GM21737 (cell line): ENCODE data around the gene ULK3.

Source experiments
- ATAC-seq: cut with Tn5 transposase; IDR thresholded peaks from one replicate; pipeline ENCODE4 v1.9.1; 2021; ENCODE audit warnings: mild to moderate bottlenecking, moderate library complexity; ENCODE audit not compliant: unreplicated experiment

Gene ULK3

DNA sequence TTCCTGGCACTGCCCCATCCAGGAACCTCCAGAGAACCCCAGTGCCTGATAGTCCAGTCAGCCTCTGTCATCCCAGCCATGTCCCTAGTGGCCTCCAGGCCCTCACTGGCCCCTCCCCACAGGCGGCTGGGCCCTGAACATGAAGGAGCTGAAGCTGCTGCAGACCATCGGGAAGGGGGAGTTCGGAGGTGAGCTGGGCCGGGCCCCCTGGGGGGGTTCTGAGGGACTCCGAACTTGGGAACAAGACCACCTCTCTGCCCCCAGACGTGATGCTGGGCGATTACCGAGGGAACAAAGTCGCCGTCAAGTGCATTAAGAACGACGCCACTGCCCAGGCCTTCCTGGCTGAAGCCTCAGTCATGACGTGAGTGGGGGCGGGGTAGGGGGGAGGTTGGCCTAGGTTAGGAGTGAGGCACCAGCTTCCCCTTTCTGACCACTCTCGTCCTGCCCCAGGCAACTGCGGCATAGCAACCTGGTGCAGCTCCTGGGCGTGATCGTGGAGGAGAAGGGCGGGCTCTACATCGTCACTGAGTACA, 42.3 kb downstream of the ULK3 start:
- ATAC-seq = no peak

DNA sequence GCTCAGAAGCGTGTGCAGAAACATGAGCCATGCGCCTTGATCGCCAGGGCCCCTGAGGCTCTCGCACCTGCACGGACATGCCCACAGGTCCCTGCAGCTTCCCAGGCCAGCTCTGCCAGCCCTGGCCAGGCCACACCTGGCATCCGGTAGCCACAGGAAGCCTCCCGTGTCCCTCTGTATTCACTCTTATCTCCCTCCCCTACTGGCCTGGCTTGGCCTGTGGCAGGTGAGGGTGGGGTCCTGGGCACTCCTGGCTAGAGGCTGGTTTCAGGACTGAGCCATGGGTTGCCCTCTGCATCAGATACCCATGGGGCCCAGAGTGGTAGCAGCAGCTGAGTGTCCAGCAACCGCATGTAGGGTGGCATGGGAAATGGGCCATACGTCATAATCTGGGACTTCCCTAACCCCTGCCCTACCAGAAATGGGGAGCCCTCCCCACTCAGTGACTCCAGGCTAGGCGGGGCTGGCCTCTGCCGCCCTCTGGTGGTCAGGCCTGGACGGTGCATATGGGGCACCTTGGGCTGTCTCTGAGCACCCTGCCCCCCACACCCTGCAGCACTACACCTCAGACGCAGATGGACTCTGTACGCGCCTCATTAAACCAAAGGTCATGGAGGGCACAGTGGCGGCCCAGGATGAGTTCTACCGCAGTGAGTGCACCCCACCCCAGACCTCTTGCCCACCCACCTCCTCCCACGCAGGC, 42.9 kb downstream of the ULK3 start:
- peak; percentile 57 for ATAC-seq

DNA sequence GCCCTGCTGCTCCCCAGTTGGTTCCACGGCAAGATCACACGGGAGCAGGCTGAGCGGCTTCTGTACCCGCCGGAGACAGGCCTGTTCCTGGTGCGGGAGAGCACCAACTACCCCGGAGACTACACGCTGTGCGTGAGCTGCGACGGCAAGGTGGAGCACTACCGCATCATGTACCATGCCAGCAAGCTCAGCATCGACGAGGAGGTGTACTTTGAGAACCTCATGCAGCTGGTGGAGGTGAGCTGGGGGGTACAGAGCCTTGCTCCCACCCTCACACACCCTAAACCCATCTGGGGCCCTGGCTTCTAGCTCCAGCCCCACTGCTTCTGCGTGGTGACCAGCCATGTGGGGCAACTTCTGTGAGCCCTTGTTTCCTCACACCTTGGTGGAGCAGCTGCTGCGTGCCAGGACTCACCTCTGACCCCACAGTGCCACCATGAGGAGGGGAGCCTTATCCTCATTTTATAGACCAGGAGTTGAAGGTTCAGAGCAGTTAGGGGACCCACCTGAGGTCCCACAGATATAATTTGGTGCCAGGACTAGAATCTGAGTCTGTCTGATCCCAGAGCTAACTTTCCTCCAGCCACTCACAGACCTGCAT, 43.6 kb downstream of the ULK3 start:
- ATAC-seq = peak; percentile 5

DNA sequence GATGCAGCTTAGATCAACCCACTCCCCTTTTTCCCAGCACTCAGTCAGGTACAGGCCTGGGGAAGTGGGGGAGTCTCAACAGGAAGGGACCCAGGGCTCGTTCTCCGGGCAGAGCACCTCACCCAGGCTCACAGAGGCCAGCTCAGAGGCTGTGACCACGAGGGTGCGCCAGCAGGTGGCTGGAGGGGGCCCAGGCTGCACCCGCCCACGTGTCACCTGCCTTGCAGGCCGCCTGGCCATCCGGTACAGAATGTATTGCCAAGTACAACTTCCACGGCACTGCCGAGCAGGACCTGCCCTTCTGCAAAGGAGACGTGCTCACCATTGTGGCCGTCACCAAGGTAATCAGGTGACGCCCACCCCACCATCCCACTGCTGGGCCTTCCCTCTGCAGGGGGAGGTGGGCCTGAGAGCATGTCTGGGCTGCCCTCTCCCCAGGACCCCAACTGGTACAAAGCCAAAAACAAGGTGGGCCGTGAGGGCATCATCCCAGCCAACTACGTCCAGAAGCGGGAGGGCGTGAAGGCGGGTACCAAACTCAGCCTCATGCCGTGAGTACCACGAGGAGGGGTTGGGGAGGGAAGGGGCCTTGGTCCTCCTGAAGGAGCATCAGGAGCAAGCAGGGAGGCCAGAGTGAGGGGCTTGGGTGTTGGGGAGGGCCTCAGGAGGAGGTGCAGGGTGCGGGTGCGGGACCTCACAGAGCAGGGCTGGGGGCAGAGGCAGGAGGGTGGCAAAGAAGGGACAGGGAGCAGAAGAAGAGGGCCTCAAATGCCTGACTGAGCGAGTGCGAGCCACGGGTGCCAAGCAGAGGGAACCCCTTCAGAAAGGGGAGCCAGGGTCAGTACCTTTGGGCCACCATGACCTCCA, 44.3 kb downstream of the ULK3 start:
- no peak for ATAC-seq

DNA sequence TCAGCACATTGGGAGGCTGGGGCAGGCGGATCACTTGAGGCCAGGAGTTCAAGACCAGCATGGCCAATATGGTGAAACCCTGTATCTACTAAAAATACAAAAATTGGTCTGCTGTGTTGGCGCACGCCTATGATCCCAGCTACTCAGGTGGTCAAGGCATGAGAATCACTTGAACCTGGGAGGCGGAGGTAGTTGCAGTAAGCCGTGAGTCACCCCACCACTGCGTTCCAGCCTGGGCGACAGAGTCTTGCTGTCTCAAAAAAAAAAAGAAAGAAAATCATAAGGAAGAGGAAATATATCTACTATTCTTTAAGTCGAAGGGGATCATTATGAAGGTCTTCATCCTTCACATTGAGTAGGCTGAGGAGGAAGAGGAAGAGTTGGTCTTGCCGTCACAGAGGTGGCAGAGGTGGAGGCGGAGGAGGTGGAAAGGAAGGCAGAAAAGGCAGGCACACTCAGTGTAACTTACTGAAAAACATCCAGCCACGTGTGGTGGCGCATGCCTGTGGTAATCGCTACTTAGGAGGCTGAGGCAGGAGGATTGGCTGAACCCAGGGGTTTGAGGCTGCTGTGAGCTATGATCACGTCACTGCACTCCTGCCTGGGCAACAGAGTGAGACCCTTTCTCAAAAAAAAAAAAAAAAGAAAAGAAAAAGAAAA, 46.9 kb downstream of the ULK3 start:
- ATAC-seq = no peak

DNA sequence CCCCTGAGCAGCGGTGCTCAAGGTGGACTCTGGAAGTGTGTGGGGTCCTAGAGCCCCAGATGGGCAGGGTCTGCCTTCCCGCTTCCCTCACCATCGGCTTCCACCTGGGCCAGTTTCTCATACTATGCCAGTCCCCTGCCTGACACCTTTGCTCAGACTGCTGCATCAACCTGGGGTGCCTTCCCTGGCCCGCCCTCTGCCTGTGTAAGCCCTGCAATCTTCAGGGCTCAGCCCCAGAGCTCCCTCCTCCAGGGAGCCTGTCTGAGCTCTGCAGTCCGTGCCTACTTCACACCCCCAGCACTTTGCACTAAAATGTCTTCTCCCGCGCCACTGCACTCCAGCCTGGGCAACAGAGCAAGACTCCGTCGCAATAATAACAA, 48.0 kb downstream of the ULK3 start:
- no peak for ATAC-seq

DNA sequence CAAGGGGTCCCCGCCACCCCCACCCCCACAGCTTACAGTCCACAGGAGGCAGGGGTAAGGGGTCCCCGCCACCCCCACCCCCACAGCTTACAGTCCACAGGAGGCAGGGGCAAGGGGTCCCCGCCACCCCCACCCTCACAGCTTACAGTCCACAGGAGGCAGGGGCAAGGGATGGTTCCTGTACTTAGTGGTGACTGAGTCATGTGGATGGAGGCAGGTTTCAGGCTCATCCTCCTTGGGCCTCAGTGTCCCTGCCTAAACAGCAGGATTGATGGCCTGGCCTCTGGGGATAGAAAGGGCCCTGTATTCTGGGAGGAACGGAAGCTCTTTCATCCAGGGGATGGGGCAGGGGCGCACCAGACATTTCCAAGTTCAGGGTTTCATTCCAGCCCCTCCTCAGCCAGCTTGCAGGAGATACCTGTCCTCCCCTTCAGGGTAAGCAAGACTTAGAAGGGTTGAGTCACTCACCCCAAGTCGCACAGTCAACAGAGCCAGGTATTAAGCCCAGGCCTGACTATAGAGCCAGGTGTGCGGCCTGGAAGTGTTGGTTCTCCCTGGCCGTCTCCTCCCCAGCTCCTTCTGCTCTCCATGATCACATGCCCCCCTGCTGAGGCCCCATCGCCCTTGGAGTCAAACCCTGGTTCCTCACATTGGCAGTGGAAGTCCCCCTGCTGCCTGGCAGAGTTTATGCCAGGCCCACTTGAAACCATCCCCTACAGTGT, 48.5 kb downstream of the ULK3 start:
- ATAC-seq = no peak

DNA sequence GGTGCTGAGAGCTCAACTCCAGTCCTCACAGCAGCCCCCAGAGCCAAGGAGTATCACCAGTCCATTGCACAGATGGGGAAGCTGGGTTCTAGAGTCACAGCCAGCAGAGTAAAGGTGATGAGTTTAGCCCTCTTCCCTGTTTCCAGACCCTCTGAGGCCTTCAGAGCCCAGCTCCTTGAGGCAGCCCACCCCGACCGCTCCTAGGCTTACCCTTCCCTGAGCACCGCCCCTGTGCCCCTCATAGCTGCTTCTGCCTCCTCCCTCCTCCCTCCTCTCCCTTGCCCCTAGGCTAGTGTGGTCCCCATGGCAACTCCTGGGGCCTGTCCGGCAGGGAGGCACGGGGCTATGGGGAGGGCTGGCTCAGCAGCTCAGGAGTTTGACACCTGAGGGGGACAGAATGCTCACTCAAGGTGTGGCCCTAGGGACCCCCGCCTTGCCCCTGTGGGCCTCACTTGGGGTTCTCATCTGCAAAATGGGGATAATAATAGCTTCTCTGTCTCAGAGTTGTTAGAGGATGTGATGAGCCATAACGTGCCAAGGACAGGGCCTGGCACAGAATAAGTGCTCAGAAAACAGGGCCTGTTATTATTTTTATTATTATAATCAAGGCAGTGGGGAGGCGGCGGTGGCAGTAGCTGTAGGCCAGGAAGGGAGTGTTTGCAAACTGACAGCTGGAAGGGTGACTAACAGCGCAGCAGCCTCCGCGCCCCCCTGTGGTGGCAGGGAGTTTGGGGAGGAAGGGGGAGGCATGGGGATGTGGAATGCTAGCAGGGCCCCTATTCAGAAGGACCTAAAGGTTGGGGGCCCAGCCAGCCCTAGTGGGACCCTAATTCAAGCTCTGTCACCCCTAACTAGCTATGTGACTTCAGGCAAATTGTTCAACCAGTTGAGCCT, 49.6 kb downstream of the ULK3 start:
- ATAC-seq = no peak

DNA sequence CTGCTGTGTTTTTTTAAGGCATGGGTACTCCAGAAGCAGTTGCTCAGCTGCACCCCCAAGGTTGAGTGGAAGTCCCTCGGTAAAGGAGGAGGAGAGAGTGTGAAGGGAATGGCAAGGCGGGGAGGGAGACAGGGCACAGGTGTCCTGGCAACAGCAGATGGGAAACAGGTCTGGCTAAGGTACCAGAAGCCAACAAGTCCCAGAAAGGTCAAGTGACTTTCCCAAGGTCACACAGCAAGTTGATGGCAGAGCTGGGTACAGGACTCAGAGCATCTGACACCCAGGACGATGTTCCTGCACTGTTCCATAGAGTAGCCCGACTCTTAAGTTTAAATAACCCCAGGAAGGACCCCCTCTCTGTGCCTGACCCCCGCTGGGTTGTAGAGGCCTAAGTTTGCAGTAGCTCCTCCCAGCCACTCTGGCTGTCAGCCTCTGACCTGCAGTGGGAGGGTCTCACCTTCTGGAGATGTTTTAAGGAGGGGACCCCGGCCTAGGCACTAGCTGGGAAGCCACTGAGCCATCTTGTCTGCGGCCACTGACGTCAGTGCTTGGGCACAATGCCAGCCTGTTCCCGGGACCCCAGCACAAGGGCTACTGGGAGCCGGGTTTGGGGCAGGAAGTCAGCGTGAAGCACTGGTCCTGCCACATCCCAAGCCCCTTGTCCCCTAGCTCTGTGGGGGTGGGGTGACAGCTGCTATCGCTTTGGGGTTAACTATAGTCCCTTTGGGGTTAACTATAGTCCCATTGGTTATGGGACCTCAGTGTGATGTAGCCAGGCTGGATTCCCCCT, 50.5 kb downstream of the ULK3 start:
- no peak for ATAC-seq

DNA sequence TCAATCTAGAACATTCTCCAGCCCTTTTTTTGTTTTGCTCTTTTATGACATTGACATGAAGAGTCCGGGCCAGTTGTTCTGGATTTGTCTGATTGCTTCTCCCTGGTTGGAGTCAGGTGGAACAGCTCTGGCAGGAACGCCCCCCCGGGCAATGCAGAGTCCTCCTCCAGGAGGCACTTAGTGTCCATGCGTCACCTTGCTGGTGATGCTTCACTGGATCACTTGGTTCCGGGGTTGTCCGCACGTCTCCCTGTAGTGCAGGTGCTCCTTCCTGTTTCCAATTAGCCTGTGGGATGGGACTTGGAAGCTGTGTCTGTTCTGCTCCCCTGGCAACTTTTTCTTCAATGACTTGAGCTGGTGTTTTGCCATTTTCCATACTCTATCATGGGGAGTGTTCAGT, 51.3 kb downstream of the ULK3 start:
- no peak for ATAC-seq

DNA sequence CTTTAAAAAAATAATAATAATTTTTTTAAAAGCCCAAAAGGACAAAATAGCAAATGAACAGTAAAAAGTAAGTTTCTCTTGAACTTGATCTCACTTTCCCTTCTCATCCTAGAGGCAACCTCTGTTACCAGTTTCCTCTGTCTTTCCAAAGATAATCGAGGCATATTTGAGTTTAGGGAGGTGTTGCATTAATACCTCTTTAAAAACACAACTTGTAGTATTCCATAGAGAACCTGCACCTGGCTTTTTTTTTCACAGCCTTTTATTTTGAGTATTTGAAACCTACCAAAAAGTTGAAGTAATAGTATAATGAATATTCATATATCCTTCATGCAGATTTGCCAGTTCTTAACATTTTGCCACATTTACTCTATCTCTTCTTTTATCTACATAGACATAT, 51.9 kb downstream of the ULK3 start:
- ATAC-seq = no peak

DNA sequence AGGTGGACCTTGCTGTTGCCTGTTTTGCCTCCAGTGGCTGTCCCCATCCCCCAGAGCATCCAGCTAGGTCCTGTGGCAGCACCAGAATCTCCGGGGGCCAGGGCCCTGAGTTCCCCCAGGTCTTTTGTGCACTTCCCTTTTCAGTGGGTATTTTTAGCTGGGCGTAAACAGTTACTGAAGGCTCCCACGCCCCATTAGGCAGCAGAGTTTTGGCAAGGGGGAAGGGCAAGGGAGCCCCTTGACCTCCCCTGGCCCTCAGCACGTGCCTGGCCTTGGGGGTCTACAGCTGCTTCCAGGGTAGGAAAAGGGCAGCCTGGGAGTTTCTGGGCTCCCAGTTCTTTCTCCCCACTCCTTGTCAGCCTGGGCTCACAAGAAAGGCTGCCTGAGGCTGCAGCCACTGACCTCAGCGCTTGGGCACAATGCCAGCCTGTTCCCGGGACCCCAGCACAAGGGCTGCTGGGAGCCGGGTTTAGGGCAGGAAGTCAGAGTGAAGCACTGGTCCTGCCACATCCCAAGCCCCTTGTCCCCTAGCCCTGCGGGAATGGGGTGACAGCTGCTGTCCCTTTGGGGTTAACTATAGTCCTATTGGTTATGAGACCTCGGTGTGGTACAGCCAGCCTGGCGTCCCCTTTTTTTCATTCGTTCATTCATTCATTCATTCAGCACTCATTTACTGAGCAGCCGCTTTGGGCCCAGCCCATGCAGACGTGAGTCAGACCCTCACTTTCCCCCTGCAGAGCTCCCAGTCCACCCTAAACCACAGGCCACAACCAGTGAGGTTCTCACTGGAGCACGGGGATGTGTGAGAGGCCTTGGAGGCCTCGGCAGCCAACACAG, 52.7 kb downstream of the ULK3 start:
- ATAC-seq = no peak

DNA sequence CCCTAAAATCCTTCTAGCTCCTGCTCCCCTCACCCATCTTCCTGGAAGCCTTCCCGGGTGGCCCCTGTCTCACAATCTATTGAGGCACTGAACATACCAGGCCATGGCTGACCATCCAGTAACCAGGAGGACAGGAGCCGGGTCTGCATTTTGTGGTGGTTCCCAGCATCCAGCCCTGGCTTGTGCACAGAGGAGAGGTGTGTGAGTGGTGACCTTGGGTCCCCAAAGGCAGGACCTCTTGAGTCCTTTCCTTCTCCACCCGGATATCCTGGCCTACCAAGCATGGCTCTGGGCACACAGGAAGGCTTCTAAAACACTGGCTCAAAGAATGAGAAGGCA, 53.2 kb downstream of the ULK3 start:
- ATAC-seq = no peak

DNA sequence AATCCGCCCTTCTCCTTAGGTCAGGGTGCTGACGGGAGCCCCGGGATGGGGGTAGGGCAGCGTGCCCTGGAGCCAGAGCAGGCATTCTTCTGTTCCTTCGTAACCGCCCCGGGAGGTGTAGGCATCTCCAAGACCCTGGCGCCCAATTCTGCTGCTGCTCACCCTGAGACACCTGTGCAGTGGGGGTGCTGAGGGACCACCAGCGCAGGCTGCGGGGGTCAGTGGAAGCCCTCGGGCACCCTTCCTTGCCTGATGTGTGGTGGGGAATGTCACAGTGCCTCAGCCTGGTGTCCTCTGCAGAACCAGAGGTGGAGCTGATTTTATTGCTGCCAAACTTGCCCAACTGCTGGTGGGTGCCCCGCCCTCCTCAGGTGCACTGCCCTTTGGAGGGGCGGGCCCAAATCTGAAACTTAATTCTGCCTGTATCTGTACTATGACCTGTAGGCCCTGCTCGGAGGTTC, 53.8 kb downstream of the ULK3 start:
- ATAC-seq = no peak

DNA sequence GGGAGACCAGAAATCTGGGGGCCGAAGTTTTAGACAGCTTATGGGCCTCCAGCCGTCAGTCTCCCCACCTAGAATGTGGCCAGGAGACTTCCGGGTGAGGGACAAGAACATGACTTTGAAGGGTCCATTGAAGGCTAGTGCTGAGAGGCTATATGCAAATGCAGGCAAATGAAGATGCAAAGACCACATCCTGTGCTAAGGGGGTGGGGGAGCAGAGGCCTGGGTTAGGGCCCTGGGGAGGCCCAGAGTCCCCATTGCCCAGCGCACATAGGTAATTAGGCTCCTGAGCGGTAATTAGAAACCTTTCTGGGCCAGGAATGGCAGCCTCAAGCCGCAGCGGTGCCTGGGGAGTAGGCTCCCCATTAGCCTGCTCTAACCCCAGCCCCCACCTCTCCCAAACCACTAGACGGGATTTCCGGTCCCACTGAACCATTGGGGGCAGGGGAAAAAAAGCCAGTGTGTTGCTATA, 54.2 kb downstream of the ULK3 start:
- peak; percentile 30 for ATAC-seq

DNA sequence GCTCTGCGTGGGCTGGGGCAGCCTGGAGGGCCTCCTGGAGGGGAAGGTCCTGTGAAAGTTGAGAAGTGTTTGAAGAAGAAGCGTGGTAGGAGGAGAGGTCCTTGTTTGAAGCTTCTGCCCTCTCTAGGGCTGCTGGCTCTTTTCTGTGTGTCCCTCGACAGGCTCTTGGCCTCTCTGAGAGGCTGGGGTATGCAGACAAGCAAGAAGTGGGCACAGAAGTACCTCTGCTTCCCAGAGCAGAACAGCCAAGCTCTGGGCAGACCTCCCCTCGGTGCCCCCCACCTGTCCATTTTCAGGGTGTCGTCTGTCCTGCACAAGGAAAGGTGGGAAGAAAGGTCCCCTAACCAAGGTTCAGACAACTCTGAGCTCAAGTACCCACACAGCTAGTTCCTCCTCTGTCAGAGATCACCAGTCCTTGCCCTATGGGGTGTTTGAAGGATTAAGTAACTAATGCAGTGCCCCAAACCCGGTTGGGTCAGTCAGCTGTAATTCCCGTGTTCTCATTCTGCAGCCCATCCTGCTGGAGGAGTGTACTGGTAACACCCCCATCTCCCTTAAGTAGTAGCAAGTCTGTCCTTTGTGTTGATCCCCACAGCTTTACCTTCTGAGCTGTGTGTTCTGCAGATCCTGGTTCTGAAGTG, 54.8 kb downstream of the ULK3 start:
- ATAC-seq = no peak
